ENCODE results near the gene SVIL. TPM values are rescaled to one million over a fixed set of nuclear protein-coding genes. Genes with fewer than 3 reads are reported as not detected.

SVIL gene
- total RNA-seq, 1 experiment from 2014 or later = 147 TPM

DNA sequence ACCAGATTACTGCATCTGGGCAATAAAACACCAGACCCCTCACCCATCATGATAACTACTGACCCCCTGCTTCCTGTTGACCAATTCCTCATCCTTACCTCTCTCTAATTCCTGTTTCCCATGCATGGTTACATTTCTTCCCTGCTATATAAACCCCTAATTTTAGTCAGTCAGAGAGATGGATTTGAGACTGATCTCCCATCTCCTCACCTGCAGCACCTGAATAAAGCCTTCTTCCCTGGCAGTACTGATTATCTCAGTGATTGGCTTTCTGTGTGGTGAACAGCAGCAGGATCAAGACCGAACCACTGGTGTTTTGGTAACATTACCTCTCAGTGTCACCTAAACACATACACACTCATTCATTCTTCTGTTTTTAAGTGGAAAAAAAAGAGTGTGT is 41.2 kb upstream of the SVIL start:
- no peaks in the 10 kb centered on the region for H3K27me3 Mint-ChIP-seq (ENCODE audit: unreplicated experiment)
- H3K9me3 Mint-ChIP-seq (ENCODE audit: low read depth, unreplicated experiment) = peaks cover 16% of the 10 kb centered on the region
- DNase-seq = no peak
- intact Hi-C loops (cut with micrococcal nuclease; ENCODE audit: unreplicated experiment) = no loop called here
- BruUV-seq (replicated peaks) = no TSS peak
- CTCF ChIA-PET = no interaction called here
- H3K27ac Mint-ChIP-seq (ENCODE audit: unreplicated experiment) = no peak overlapping the region
- H3K4me3 Mint-ChIP-seq (ENCODE audit: low read depth, unreplicated experiment) = no peak overlapping the region
- H3K36me3 Mint-ChIP-seq (ENCODE audit: insufficient read depth, unreplicated experiment) = peaks cover 88% of the 10 kb centered on the region
- TF ChIP-seq, protein P1, sequence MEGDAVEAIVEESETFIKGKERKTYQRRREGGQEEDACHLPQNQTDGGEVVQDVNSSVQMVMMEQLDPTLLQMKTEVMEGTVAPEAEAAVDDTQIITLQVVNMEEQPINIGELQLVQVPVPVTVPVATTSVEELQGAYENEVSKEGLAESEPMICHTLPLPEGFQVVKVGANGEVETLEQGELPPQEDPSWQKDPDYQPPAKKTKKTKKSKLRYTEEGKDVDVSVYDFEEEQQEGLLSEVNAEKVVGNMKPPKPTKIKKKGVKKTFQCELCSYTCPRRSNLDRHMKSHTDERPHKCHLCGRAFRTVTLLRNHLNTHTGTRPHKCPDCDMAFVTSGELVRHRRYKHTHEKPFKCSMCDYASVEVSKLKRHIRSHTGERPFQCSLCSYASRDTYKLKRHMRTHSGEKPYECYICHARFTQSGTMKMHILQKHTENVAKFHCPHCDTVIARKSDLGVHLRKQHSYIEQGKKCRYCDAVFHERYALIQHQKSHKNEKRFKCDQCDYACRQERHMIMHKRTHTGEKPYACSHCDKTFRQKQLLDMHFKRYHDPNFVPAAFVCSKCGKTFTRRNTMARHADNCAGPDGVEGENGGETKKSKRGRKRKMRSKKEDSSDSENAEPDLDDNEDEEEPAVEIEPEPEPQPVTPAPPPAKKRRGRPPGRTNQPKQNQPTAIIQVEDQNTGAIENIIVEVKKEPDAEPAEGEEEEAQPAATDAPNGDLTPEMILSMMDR (IDR thresholded peaks at IDR 0.05; ENCODE audit: unreplicated experiment) = no peak
- H3K4me1 Mint-ChIP-seq (ENCODE audit: low read depth, unreplicated experiment) = peaks cover 24% of the 10 kb centered on the region

DNA sequence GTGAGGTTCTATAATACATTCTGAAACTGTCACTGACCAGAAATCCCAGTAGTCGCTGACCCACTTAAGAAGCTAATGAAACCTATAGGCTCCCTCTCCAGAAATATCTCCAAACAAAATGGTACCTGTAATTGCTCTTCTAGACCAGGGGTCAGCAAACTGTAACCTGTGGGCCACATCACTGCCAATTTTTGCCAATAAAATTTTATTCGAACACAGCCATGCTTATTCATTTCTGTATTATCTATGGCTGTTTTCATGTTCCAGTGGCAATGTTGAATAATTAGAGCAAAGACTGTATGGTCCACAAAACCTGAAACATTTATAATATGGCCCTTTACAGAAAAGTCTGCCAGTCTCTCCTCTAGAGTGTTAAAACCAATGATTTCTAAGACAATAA is 37.2 kb upstream of the SVIL start:
- CTCF ChIA-PET = no interaction called here
- TF ChIP-seq, protein P1 (IDR thresholded peaks at IDR 0.05; ENCODE audit: unreplicated experiment) = no peak
- intact Hi-C loops (cut with micrococcal nuclease; ENCODE audit: unreplicated experiment) = no loop called here
- no peak for DNase-seq
- peaks cover 17% of the 10 kb centered on the region for H3K9me3 Mint-ChIP-seq (ENCODE audit: low read depth, unreplicated experiment)
- H3K27ac Mint-ChIP-seq (ENCODE audit: unreplicated experiment) = peak overlapping the region; percentile 74
- H3K4me1 Mint-ChIP-seq (ENCODE audit: low read depth, unreplicated experiment) = peaks cover 46% of the 10 kb centered on the region
- H3K36me3 Mint-ChIP-seq (ENCODE audit: insufficient read depth, unreplicated experiment) = peaks cover 79% of the 10 kb centered on the region
- no peak overlapping the region for H3K4me3 Mint-ChIP-seq (ENCODE audit: low read depth, unreplicated experiment)
- H3K27me3 Mint-ChIP-seq (ENCODE audit: unreplicated experiment) = no peaks in the 10 kb centered on the region
- no TSS peak for BruUV-seq (replicated peaks)

DNA sequence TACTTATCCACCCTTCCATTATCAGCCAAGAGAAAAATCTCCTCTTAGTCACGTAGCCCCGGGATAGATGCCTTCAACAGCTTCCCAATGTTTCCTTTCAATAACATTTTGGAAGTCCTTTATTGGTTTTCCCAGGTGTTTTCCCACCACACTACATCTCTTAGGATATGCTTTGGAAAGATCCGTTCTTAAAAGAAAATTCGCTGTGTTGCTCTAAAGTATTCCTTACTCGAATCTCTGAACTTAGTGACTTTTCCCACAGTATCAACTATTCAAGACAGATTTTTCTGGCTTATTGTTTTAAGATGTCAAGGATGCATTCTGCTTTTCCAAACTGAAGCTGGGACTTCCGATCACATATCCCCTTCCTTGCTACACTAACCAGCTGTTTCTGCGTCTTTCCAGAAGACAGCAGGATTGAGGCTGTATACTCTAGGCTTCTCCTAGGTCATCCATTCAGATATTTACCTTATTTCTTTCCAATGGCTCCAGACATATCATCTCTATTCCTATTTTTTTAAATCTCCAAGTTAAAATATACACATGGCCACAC is 36.5 kb upstream of the SVIL start:
- intact Hi-C loops (cut with micrococcal nuclease; ENCODE audit: unreplicated experiment) = no loop called here
- CTCF ChIA-PET = no interaction called here
- Mint-ChIP-seq H3K4me3 (ENCODE audit: low read depth, unreplicated experiment) (no peak overlapping the region), H3K4me1 (ENCODE audit: low read depth, unreplicated experiment) (peaks cover 48% of the 10 kb centered on the region), H3K27me3 (ENCODE audit: unreplicated experiment) (no peaks in the 10 kb centered on the region), H3K9me3 (ENCODE audit: low read depth, unreplicated experiment) (peaks cover 17% of the 10 kb centered on the region), H3K36me3 (ENCODE audit: insufficient read depth, unreplicated experiment) (peaks cover 76% of the 10 kb centered on the region), H3K27ac (ENCODE audit: unreplicated experiment) (peak overlapping the region; percentile 74)
- no TSS peak for BruUV-seq (replicated peaks)
- DNase-seq = no peak
- TF ChIP-seq, protein P1 (IDR thresholded peaks at IDR 0.05; ENCODE audit: unreplicated experiment) = no peak

DNA sequence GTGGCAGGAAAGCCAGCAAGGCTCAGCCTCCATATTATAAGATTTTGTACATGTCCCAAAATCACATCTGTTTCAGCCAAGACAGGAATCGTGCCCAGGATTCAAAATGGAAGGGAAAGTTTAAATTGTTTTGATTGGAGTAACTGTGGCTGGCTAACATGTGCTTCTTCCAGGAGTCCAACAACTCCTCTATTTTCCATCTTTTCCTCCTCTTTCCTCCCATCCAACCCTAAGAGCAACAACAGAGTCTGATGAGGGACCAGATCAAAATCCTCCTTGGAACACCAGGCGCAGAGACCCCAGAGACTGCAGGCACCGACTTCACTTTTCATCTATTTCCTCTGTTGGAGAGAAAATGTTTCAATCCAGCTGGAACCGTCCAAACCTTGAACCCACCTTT is 36.0 kb upstream of the SVIL start:
- H3K9me3 Mint-ChIP-seq (ENCODE audit: low read depth, unreplicated experiment) = peaks cover 14% of the 10 kb centered on the region
- peak overlapping the region; percentile 74 for H3K27ac Mint-ChIP-seq (ENCODE audit: unreplicated experiment)
- no peaks in the 10 kb centered on the region for H3K27me3 Mint-ChIP-seq (ENCODE audit: unreplicated experiment)
- DNase-seq = no peak
- H3K4me3 Mint-ChIP-seq (ENCODE audit: low read depth, unreplicated experiment) = no peak overlapping the region
- CTCF ChIA-PET = no interaction called here
- no TSS peak for BruUV-seq (replicated peaks)
- intact Hi-C loops (cut with micrococcal nuclease; ENCODE audit: unreplicated experiment) = no loop called here
- H3K36me3 Mint-ChIP-seq (ENCODE audit: insufficient read depth, unreplicated experiment) = peaks cover 70% of the 10 kb centered on the region
- TF ChIP-seq, protein P1 (IDR thresholded peaks at IDR 0.05; ENCODE audit: unreplicated experiment) = no peak
- H3K4me1 Mint-ChIP-seq (ENCODE audit: low read depth, unreplicated experiment) = peaks cover 48% of the 10 kb centered on the region

Measured in Calu3 (cell line).